Adipocyte (in vitro differentiated cells): Measurements from ENCODE around the gene CLDN10.

Source experiments
- DNase-seq: peaks from one replicate; pipeline ENCODE4 v3.0.0-alpha.2; 2015; ENCODE audit warnings: low read depth
- H3K27me3 ChIP-seq: replicated peaks from 2 replicates; pipeline ENCODE4 v1.7.0; 2013; ENCODE audit warnings: mild to moderate bottlenecking, low read length, moderate library complexity; ENCODE audit not compliant: control insufficient read depth, insufficient read depth
- H3K36me3 ChIP-seq: 2 replicates; pipeline ENCODE4 v1.7.0; 2013; ENCODE audit warnings: low read length, mild to moderate bottlenecking, moderate library complexity; ENCODE audit not compliant: control insufficient read depth, insufficient read depth, severe bottlenecking
- H3K4me1 ChIP-seq: 2 replicates; pipeline ENCODE4 v1.7.0; 2013; ENCODE audit warnings: mild to moderate bottlenecking, low read length, moderate library complexity; ENCODE audit not compliant: control insufficient read depth, insufficient read depth
- H3K4me3 ChIP-seq: 2 replicates; pipeline ENCODE4 v1.7.0; 2013; ENCODE audit warnings: mild to moderate bottlenecking, low read length, moderate library complexity
- H3K9ac ChIP-seq: 2 replicates; pipeline ENCODE4 v1.7.0; 2013; ENCODE audit warnings: mild to moderate bottlenecking, low read length, moderate library complexity
- H3K9me3 ChIP-seq: 2 replicates; pipeline ENCODE4 v1.7.0; 2013; ENCODE audit warnings: mild to moderate bottlenecking, low read length, moderate library complexity; ENCODE audit not compliant: control insufficient read depth

The CLDN10 gene

DNA sequence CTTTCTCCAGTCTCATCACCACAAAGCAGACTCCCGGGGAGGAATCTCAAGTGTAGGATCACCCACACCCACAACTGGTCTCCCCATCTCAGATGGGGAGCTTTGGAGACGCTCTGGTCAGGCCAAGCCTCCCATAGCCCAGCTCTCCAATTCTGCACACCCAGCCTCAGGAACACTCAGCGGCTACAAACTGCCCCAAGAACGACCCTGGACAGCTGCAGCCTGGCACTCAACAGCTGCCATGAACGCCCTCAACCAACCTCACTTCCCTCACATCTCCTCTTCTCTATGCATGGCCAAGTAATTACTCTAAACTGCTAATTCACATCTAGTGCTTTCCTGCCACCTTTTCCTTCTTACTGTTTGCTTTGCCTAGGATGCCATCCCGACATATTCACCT lies 49.4 kb downstream of the CLDN10 start:
- H3K36me3 ChIP-seq: peaks cover 58% of the 10 kb centered on the region
- no peak for DNase-seq

DNA sequence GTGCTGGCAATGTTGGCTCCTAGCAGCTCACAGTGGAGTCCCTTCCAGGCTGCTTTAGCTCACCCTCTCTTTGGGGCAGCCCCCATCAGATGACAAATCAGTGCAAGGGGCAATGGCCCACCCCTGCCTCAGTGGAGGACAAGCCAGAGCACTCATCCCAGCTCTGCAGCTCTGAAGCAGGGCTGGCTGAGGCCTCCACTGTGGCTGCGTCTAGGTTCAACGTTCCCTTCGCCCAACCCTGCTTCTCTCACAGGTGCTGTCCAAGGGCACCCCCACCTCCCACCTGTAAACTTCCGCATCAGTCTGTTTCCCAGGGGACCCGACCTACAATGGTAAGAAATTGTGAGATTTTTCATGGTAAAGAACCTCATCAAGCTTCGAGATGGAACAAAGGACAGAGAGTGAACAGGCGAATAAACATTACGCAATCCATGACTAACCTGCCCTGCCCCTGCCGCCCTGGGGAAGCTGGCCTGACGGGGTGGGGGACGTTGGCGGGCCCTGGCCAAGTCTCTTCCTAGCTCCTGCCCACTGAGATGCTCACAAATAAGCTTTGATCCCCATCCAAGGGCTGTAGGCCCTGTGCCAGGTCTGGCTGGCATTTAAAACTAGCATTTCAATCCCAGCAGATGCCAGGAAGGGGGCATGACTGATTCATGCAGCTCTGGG lies 51.5 kb downstream of the CLDN10 start:
- H3K27me3 ChIP-seq: no peaks in the 10 kb centered on the region
- no peak overlapping the region for H3K4me3 ChIP-seq
- no peaks in the 10 kb centered on the region for H3K9me3 ChIP-seq
- peaks cover 56% of the 10 kb centered on the region for H3K36me3 ChIP-seq
- no peak overlapping the region for H3K9ac ChIP-seq
- DNase-seq: no peak
- H3K4me1 ChIP-seq: no peaks in the 10 kb centered on the region

More for the DNA sequence above, 49.4 kb downstream of the CLDN10 start:
- H3K4me3 ChIP-seq: no peak overlapping the region
- no peaks in the 10 kb centered on the region for H3K27me3 ChIP-seq
- no peak overlapping the region for H3K9ac ChIP-seq
- H3K9me3 ChIP-seq: no peaks in the 10 kb centered on the region
- H3K4me1 ChIP-seq: no peaks in the 10 kb centered on the region

DNA sequence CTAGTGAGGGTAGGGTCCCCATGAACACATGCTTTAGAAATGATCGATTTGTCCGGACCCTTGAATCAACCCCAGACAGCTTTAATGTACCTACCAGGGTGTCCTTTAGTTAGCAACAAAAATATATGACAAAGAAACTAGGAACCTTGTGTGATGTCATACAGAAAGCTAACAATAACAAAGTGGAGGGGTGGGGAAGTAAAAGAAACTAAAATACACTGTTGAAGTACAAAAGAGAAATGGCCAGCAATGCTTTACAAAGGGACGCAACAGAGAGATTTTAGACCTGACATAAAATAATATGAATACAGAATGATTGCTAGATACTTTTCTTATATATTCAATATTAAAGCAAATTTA lies 52.0 kb downstream of the CLDN10 start:
- Histone ChIP-seq H3K9me3 (no peaks in the 10 kb centered on the region), H3K27me3 (no peaks in the 10 kb centered on the region), H3K36me3 (peaks cover 51% of the 10 kb centered on the region), H3K9ac (no peak overlapping the region), H3K4me3 (no peak overlapping the region), H3K4me1 (no peaks in the 10 kb centered on the region)
- no peak for DNase-seq

DNA sequence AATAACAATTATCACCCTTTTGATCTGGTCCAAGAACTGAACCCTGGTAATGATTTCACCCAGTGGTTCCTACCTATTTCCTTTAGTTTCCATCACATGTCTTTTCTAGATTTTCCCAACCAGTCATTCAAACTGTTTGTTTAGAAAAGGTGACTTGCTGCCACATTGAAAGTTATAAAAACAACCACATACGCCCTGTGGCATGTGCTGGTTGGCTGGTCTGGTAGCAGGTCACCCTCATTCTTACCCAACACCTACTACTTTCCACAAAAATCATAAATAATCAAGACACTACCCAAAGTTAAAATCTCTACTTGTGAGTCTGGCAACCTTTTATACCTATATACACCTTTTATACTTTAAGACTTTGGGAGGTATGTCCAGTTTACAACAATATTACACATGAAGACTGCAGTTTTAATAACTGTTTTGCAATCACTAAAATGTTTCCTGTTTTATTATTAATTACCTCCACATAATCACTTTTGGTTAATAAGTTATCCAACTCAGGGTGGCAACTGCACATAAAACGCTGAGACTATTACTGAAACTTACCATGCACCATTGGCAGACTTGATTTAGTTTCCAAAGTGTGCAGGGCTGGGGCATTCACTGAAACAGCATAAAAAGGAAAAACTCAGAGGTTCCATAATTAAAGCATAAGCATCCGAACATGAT lies 53.1 kb downstream of the CLDN10 start:
- Histone ChIP-seq H3K9ac (no peak overlapping the region), H3K4me3 (no peak overlapping the region), H3K27me3 (no peaks in the 10 kb centered on the region), H3K36me3 (peaks cover 58% of the 10 kb centered on the region), H3K4me1 (no peaks in the 10 kb centered on the region), H3K9me3 (no peaks in the 10 kb centered on the region)
- no peak for DNase-seq

DNA sequence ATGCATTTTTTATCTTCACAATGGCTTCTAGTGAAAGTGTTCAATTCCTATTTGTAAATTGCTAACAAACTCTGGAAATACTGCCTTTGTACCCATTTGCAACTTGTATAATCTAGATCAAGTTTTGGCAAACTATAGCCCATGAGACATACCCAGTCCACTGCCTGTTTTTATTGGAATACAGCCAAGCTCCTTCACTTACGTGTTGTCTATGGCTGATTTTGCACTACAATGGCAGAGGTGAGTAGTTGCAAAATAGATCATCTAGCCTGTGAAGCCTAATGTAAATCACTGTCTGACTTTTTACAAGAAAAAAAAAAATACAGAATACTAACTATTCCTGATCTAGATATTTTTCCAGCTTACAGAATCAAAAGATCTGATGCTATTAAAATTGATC lies 54.8 kb downstream of the CLDN10 start:
- no peaks in the 10 kb centered on the region for H3K27me3 ChIP-seq
- no peak overlapping the region for H3K4me3 ChIP-seq
- H3K9me3 ChIP-seq: no peaks in the 10 kb centered on the region
- peak; percentile 34 for DNase-seq
- no peak overlapping the region for H3K9ac ChIP-seq
- no peaks in the 10 kb centered on the region for H3K4me1 ChIP-seq
- peaks cover 65% of the 10 kb centered on the region for H3K36me3 ChIP-seq

DNA sequence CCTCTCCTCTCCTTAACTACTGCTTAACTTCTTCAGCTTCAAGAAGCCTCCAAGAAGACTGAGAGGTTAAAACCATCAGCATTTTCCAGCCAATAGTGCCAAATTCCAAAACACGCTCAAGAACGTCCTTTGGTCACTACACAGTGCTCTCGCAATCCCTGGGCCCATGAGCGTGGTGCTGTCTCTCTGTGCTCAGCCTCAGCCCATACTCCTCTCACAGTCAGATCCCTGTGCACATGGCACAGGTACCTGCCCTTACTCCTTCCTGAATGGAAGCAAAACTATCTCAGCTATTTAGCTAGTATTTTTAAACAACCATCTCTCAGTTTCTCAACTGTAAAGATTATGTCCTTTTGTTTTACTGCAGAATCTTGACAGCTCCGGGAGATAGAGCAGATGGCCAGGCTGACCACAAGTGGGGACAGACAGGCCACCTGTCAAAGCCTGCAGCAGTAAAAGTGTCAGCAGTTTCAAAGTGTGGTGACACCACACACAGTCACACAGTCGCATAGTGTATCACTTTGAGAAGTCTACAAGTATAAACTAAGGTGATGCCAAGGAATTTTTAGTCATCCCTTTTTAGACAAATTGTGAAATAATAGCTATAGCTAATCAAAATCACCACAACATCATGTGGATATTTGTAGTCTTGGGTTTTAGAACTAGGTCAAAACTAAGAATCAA lies 56.3 kb downstream of the CLDN10 start:
- H3K4me3 ChIP-seq: no peak overlapping the region
- peaks cover 59% of the 10 kb centered on the region for H3K36me3 ChIP-seq
- no peaks in the 10 kb centered on the region for H3K27me3 ChIP-seq
- H3K4me1 ChIP-seq: no peaks in the 10 kb centered on the region
- DNase-seq: no peak
- H3K9ac ChIP-seq: no peak overlapping the region
- H3K9me3 ChIP-seq: no peaks in the 10 kb centered on the region

DNA sequence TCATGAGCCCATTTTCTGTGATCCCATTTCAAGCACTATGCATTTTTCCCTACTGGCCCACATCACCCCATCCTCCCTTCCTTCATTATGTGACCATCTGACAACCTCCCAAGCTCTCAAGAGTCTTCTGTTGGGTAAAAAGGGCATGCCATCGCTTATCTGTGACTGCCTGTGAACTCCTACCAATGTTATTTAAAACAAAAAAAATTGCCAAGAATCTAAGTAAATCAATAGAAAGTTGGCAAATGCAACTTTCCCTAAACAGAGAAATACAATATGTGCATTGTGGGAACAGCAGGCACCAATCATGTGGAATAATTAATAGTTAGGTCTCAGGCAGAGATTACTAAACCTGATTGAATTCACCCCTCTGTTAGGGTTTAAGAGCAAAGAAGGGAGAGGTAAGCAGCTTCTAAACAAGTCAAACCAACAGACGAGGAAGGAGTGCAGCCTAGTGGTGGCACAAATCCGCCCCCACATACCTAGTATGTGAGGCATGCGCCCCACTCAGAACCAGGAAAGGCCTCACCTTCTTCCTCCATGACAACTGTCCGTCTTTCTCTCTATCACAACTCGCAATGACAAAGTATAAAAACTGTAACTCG lies 62.2 kb downstream of the CLDN10 start:
- Histone ChIP-seq H3K4me1 (no peaks in the 10 kb centered on the region), H3K4me3 (no peak overlapping the region), H3K9ac (no peak overlapping the region), H3K27me3 (no peaks in the 10 kb centered on the region), H3K36me3 (peaks cover 70% of the 10 kb centered on the region), H3K9me3 (no peaks in the 10 kb centered on the region)
- DNase-seq: no peak

DNA sequence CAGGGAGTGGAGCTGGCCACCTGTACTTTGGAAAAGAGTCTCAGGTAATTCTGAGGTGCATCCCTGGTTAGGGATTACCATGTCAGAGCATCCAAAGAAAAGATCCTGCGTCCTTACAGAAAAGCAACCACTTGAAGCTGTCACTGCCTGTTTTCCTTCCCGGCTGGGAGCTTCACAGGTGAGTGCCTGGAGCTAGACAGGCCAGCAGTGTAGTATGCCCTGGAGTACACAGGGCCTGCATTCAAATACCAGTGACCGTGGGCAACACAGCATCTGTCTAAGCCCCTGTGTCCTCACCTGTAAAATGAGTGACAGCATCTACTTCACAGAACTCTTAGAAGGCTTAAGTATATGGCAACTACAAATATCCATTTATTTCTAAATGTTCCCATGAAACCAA lies 63.0 kb downstream of the CLDN10 start:
- Histone ChIP-seq H3K9ac (no peak overlapping the region), H3K4me3 (no peak overlapping the region), H3K4me1 (no peaks in the 10 kb centered on the region), H3K36me3 (peaks cover 71% of the 10 kb centered on the region), H3K27me3 (no peaks in the 10 kb centered on the region), H3K9me3 (no peaks in the 10 kb centered on the region)
- no peak for DNase-seq

DNA sequence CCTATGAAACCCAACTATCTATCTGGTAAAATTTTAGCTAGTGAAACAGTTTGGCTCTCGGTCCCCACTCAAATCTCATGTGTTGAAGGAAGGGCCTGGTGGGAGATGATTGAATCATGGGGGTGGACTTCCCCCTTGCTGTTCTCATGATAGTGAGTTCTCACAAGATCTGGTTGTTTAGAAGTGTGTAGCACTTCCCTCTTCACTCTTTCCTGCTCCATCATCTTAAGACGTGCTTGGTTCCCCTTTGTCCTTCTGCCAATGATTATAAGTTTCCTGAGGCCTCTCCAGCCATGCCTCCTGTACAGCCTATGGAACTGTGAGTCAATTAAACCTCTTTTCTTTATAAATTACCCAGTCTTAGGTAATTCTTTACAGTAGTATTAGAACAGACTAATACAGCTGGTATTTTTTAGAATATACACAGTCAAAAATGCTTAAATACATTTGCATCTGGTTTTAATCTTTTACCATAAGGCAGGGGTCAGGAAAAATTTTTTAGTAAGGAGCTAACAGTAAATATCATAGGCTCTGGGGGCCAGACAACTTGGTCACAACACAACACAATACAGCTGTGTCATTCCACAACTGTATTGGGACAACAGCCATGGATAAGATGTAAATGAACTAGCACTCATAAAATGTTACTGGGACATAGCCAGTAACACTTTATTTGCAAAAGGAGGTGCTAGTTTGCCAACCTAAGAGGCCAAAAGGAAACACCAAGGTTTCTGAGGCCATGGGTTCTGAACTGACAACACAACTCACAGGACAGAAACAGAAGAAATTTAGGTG lies 67.7 kb downstream of the CLDN10 start:
- no peak overlapping the region for H3K4me3 ChIP-seq
- no peaks in the 10 kb centered on the region for H3K9me3 ChIP-seq
- H3K27me3 ChIP-seq: no peaks in the 10 kb centered on the region
- no peak overlapping the region for H3K9ac ChIP-seq
- no peaks in the 10 kb centered on the region for H3K4me1 ChIP-seq
- no peak for DNase-seq
- peaks cover 75% of the 10 kb centered on the region for H3K36me3 ChIP-seq

DNA sequence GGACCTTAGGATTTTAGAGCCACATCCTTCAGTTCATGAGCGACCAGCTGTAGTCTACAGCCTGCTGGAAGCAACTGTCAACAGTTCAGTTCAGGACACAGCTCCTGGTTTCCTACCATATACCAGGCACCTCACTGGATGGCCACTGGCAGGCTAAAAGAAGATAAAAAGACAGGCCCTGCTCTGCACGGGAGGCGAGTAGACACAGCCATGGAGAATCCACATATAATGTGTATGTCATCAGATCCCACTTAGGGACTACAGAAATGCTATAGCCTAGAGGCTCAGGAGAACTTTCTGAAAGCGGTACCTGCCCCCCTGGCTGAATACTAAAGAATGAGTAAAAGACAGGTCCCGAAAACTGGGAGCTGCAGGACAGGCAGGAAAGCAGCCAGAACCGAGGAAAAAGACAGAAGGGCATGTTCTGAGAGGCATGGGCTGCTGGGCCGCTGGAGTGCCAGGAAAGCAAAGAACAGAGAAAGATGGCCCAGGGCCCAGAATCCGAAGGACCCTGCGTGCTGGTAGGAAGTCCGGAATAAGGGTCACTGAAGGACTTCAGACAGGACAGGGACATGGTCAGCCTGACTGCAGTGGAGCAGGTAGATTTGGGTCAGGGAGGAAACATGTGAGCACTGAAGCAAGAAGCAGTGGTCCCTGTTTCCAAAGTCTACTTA lies 68.4 kb downstream of the CLDN10 start:
- H3K36me3 ChIP-seq: peaks cover 68% of the 10 kb centered on the region
- H3K9me3 ChIP-seq: no peaks in the 10 kb centered on the region
- DNase-seq: no peak
- H3K9ac ChIP-seq: no peak overlapping the region
- no peaks in the 10 kb centered on the region for H3K4me1 ChIP-seq
- H3K27me3 ChIP-seq: no peaks in the 10 kb centered on the region
- H3K4me3 ChIP-seq: no peak overlapping the region
